CD4-positive, alpha-beta memory T cell (primary cell): ENCODE measurements around the gene DONSON. TPM values are rescaled to one million over a fixed set of nuclear protein-coding genes. Genes with fewer than 3 reads are reported as not detected.
A peak's percentile ranks its signal among the peaks of the same experiment; 100 is the strongest.

Source experiments
- CTCF ChIA-PET: fragments of 350-600 bp; sonication (Branson Sonifier 250); formaldehyde crosslinking; loops from one replicate; lab custom pipeline; 2021; ENCODE audit warnings: inconsistent platforms; ENCODE audit not compliant: partially characterized antibody; lab: Charles Lee
- POLR2A ChIA-PET: fragments of 350-600 bp; sonication (Branson Sonifier 250); formaldehyde crosslinking; loops from one replicate; lab custom pipeline; 2021; ENCODE audit not compliant: partially characterized antibody; lab: Charles Lee
- DNase-seq, 5 donors: peaks; one replicate each; pipeline versions ENCODE4 v3.0.0 to v3.0.0-alpha.2; 2020 to 2022; ENCODE audit warnings: mixed read lengths in 1 of 5
- H3K27ac ChIP-seq: one replicate; pipeline ENCODE4 v1.7.0; 2013; ENCODE audit warnings: low read depth, low read length
- H3K27me3 ChIP-seq: 2 replicates; pipeline ENCODE4 v1.7.0; 2013; ENCODE audit warnings: mild to moderate bottlenecking, low read length, moderate library complexity; ENCODE audit not compliant: insufficient read depth
- H3K36me3 ChIP-seq: 2 replicates; pipeline ENCODE4 v1.7.0; 2013; ENCODE audit warnings: mild to moderate bottlenecking, low read length, moderate library complexity; ENCODE audit not compliant: insufficient read depth
- H3K4me1 ChIP-seq: 2 replicates; pipeline ENCODE4 v1.7.0; 2013; ENCODE audit warnings: mild to moderate bottlenecking, low read length, moderate library complexity; ENCODE audit not compliant: insufficient read depth
- H3K4me3 ChIP-seq, 2 donors: one replicate each; pipeline ENCODE4 v1.7.0; 2013; ENCODE audit warnings: low read length in 2 of 2, mild to moderate bottlenecking in 1 of 2
- H3K9me3 ChIP-seq, 2 donors: one replicate each; pipeline ENCODE4 v1.7.0; 2013; ENCODE audit warnings: low read length in 2 of 2, control low read depth in 1 of 2; ENCODE audit not compliant: control insufficient read depth in 1 of 2
- H3K27ac Mint-ChIP-seq, 7 donors: one replicate each; pipeline ENCODE4 v1.8.0; 2020 to 2021; ENCODE audit warnings: mixed read lengths in 7 of 7, mild to moderate bottlenecking in 6 of 7, inconsistent platforms in 3 of 7, moderate library complexity in 3 of 7
- H3K27me3 Mint-ChIP-seq, 2 donors: one replicate each; pipeline ENCODE4 v1.8.0; 2020 to 2021; ENCODE audit warnings: mixed read lengths in 2 of 2
- H3K36me3 Mint-ChIP-seq, 2 donors: one replicate each; pipeline ENCODE4 v1.8.0; 2020 to 2021; ENCODE audit warnings: mixed read lengths in 2 of 2, inconsistent platforms in 1 of 2, mild to moderate bottlenecking in 1 of 2
- H3K4me1 Mint-ChIP-seq, 4 donors: one replicate each; pipeline ENCODE4 v1.8.0; 2020 to 2021; ENCODE audit warnings: mixed read lengths in 4 of 4, mild to moderate bottlenecking in 1 of 4
- H3K4me3 Mint-ChIP-seq, 8 donors: one replicate each; pipeline ENCODE4 v1.8.0; 2020 to 2021; ENCODE audit warnings: mixed read lengths in 8 of 8, mild to moderate bottlenecking in 7 of 8, moderate library complexity in 6 of 8, inconsistent platforms in 3 of 8
- H3K9me3 Mint-ChIP-seq, 8 donors: one replicate each; pipeline ENCODE4 v1.8.0; 2020 to 2021; ENCODE audit warnings: mixed read lengths in 8 of 8, mild to moderate bottlenecking in 5 of 8, inconsistent platforms in 3 of 8, moderate library complexity in 1 of 8
- intact Hi-C: fragments of 100-400 bp; cut with micrococcal nuclease; formaldehyde crosslinking; loops from one replicate; pipeline ENCODE4 v1.15.1; 2023
- polyA plus RNA-seq, 2 donors: library from polyadenylated mRNA; unstranded; fragments of 300-500 nt; fragmentation: Illumina TruSeq; gene quantifications; one replicate each; pipeline ENCODE4 v1.2.3, GENCODE V29; 2021
- total RNA-seq, 2 experiments: library from RNA; stranded (reverse); gene quantifications; one replicate each; pipeline ENCODE4 v1.2.3, GENCODE V29; 2021

The DONSON gene
- total and polyA plus RNA-seq, 4 experiments from 2014 or later = 2.2 to 13.7 (median 7.5) TPM

DNA sequence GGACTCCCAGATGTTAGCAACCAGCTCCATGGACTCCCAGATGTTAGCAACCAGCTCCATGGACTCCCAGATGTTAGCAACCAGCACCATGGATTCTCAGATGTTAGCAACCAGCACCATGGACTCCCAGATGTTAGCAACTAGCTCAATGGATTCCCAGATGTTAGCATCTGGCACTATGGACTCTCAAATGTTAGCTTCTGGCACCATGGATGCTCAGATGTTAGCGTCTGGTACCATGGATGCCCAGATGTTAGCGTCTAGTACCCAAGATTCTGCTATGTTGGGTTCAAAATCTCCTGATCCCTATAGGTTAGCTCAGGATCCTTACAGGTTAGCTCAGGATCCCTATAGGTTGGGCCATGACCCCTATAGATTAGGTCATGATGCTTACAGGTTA, 36.8 kb downstream of the DONSON start:
- peaks cover 83% of the 10 kb centered on the region for H3K36me3 ChIP-seq
- H3K4me3 ChIP-seq = no peak overlapping the region
- H3K27me3 ChIP-seq = no peaks in the 10 kb centered on the region
- H3K27ac ChIP-seq = no peak overlapping the region
- no peaks in the 10 kb centered on the region for H3K9me3 Mint-ChIP-seq
- intact Hi-C loops = loop anchor here (2.0 kb wide), 1 partner anchor 17 kb away; no protein-coding TSS in a partner anchor
- H3K27me3 Mint-ChIP-seq = no peaks in the 10 kb centered on the region
- no peak overlapping the region for H3K4me3 Mint-ChIP-seq
- H3K4me1 Mint-ChIP-seq = peaks cover 25 to 50% (median 40%) of the 10 kb centered on the region in 4 donors
- POLR2A ChIA-PET = interaction anchor here (0.7 to 2.2 kb wide), 7 partner anchors 8 to 73 kb away, joined by 3 to 17 read pairs (median 4); partner anchors contain the start of genes DONSON, GART and SON
- no peak for DNase-seq
- no peaks in the 10 kb centered on the region for H3K9me3 ChIP-seq
- H3K27ac Mint-ChIP-seq = peak overlapping the region in 1 of 7 donors; percentile 78
- CTCF ChIA-PET = interaction anchor here (0.5 to 1.2 kb wide), 5 partner anchors 19 to 190 kb away, joined by 3 read pairs; no protein-coding TSS in a partner anchor
- H3K36me3 Mint-ChIP-seq = peaks cover 57 to 82% of the 10 kb centered on the region in 2 donors
- peaks cover 36% of the 10 kb centered on the region for H3K4me1 ChIP-seq

DNA sequence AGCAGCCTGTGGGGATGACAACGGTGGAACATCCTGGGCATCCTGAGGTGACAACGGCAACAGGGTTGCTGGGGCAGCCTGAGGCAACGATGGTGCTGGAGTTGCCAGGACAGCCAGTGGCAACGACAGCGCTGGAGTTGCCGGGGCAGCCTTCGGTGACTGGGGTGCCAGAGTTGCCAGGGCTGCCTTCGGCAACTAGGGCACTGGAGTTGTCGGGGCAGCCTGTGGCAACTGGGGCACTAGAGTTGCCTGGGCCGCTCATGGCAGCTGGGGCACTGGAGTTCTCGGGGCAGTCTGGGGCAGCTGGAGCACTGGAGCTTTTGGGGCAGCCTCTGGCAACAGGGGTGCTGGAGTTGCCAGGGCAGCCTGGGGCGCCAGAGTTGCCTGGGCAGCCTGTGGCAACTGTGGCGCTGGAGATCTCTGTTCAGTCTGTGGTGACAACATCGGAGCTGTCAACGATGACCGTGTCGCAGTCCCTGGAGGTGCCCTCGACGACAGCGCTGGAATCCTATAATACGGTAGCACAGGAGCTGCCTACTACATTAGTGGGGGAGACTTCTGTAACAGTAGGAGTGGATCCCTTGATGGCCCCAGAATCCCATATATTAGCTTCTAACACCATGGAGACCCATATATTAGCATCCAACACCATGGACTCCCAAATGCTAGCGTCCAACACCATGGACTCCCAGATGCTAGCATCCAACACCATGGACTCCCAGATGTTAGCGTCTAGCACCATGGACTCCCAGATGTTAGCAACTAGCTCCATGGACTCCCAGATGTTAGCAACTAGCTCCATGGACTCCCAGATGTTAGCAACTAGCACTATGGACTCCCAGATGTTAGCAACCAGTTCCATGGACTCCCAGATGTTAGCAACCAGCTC, 37.5 kb downstream of the DONSON start:
- Histone ChIP-seq H3K4me3 (no peak overlapping the region), H3K27me3 (no peaks in the 10 kb centered on the region), H3K36me3 (peaks cover 82% of the 10 kb centered on the region), H3K9me3 (no peaks in the 10 kb centered on the region), H3K27ac (no peak overlapping the region), H3K4me1 (peaks cover 36% of the 10 kb centered on the region)
- Mint-ChIP-seq H3K27me3 (no peaks in the 10 kb centered on the region), H3K36me3 (peaks cover 52 to 77% of the 10 kb centered on the region in 2 donors), H3K4me3 (no peak overlapping the region), H3K9me3 (no peaks in the 10 kb centered on the region), H3K27ac (peak overlapping the region in 1 of 7 donors; percentile 38), H3K4me1 (peaks cover 22 to 47% (median 36%) of the 10 kb centered on the region in 4 donors)
- DNase-seq = peak in 1 of 5 donors; percentile 28
- ChIA-PET POLR2A (interaction anchor here (0.7 to 2.2 kb wide), 6 partner anchors 7 to 72 kb away, joined by 3 to 17 read pairs (median 4); partner anchors contain the start of genes DONSON, GART and SON), CTCF (interaction anchor here (0.5 to 1.2 kb wide), 5 partner anchors 20 to 189 kb away, joined by 3 read pairs; no protein-coding TSS in a partner anchor)
- intact Hi-C loops = no loop called here

DNA sequence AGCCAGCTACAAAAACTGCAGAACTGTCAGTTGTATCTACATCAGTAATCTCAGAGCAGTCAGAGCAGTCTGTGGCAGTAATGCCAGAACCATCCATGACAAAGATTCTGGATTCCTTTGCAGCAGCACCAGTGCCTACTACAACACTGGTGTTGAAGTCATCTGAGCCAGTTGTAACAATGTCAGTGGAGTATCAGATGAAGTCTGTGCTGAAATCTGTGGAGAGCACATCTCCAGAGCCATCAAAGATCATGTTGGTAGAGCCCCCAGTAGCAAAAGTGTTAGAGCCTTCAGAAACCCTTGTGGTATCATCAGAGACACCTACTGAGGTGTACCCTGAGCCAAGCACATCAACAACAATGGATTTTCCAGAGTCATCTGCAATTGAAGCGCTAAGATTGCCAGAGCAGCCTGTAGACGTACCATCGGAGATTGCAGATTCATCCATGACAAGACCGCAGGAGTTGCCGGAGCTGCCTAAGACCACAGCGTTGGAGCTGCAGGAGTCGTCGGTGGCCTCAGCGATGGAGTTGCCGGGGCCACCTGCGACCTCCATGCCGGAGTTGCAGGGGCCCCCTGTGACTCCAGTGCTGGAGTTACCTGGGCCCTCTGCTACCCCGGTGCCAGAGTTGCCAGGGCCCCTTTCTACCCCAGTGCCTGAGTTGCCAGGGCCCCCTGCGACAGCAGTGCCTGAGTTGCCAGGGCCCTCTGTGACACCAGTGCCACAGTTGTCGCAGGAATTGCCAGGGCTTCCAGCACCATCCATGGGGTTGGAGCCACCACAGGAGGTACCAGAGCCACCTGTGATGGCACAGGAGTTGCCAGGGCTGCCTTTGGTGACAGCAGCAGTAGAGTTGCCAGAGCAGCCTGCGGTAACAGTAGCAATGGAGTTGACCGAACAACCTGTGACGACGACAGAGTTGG, 38.4 kb downstream of the DONSON start:
- H3K36me3 ChIP-seq = peaks cover 73% of the 10 kb centered on the region
- H3K9me3 Mint-ChIP-seq = no peaks in the 10 kb centered on the region
- no peaks in the 10 kb centered on the region for H3K27me3 Mint-ChIP-seq
- peaks cover 26 to 46% (median 35%) of the 10 kb centered on the region in 4 donors for H3K4me1 Mint-ChIP-seq
- POLR2A ChIA-PET = interaction anchor here (1.2 to 1.9 kb wide), 2 partner anchors 8 to 70 kb away, joined by 4 read pairs; partner anchors contain the start of gene GART
- CTCF ChIA-PET = interaction anchor here (1.2 to 1.4 kb wide), 2 partner anchors 21 to 56 kb away, joined by 3 read pairs; no protein-coding TSS in a partner anchor
- no peak overlapping the region for H3K4me3 ChIP-seq
- H3K27ac Mint-ChIP-seq = peak overlapping the region in 1 of 7 donors; percentile 68
- peaks cover 48 to 68% of the 10 kb centered on the region in 2 donors for H3K36me3 Mint-ChIP-seq
- intact Hi-C loops = loop anchor here (10.0 kb wide), 1 partner anchor 165 kb away; no protein-coding TSS in a partner anchor
- H3K4me1 ChIP-seq = peaks cover 36% of the 10 kb centered on the region
- H3K27me3 ChIP-seq = no peaks in the 10 kb centered on the region
- DNase-seq = no peak
- no peaks in the 10 kb centered on the region for H3K9me3 ChIP-seq
- no peak overlapping the region for H3K4me3 Mint-ChIP-seq
- no peak overlapping the region for H3K27ac ChIP-seq

DNA sequence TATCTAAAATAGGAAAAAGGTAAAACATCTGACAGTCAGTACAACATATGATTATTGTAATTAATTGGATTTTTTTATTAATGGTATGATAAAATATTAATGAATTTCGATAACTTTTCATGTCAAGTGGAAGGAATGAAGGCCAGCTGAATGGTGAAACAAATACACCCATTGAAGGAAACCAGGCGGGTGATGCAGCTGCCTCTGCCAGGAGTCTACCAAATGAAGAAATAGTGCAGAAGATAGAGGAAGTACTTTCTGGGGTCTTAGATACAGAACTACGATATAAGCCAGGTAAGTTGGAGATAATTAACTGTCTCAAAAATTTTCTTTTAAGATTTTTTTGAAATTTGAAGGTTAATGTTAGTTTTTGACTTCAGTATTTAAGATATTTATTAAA, 42.4 kb downstream of the DONSON start:
- intact Hi-C loops = loop anchor here (10.0 kb wide), 1 partner anchor 161 kb away; no protein-coding TSS in a partner anchor
- ChIA-PET POLR2A (interaction anchor here (1.1 to 2.1 kb wide), 2 partner anchors 43 to 221 kb away, joined by 3 to 9 read pairs; partner anchors contain the start of genes DONSON and IFNAR1), CTCF (no interaction called here)
- Mint-ChIP-seq H3K27me3 (no peaks in the 10 kb centered on the region), H3K4me3 (peak overlapping the region in 5 of 8 donors; percentile 23 to 100 (median 99)), H3K36me3 (peaks cover 23 to 67% of the 10 kb centered on the region in 2 donors), H3K4me1 (peaks cover 21 to 56% (median 38%) of the 10 kb centered on the region in 4 donors), H3K9me3 (peaks cover 0 to 4% (median 0%) of the 10 kb centered on the region in 8 donors), H3K27ac (peak overlapping the region in 2 of 7 donors; percentile 19 to 66)
- Histone ChIP-seq H3K9me3 (no peaks in the 10 kb centered on the region), H3K4me3 (no peak overlapping the region), H3K36me3 (peaks cover 36% of the 10 kb centered on the region), H3K27me3 (no peaks in the 10 kb centered on the region), H3K4me1 (peaks cover 44% of the 10 kb centered on the region), H3K27ac (no peak overlapping the region)
- no peak for DNase-seq

DNA sequence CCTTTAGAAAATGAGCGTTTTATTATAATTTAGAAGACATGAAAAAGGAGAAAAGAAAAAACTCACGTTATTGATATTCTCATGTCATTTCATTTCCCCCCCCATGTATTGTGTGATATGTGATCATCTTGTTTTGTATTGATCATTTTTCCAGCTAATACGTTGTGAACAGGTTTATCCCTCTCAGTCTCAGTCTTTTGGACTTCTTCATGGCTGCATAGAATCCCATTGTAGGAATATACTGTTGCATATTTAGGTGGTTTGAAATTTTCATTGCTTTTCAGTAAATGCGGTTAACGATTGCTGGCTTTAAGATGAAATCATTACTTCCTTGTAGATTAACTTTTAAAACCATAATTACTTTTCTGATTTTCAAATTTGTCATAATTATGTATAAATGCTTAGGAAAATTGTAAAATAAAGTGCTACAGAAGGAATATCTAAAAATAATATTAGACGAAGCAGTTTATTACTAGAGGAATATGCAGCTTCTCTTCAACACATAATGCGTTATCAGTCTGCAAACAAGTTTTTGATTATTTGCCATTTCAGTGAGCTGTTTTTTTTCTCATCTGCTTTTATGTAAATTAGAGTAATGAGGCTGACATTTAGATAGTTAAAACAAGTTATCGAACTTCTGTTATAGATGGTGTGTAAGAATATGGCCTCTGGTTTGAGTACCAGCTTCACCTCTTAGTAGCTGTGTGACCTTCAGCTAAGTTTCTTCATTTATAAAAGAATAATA, 43.9 kb downstream of the DONSON start:
- no peaks in the 10 kb centered on the region for H3K9me3 ChIP-seq
- DNase-seq = no peak
- ChIA-PET CTCF (interaction anchor here (0.7 to 1.8 kb wide), 4 partner anchors 13 to 183 kb away, joined by 3 to 6 read pairs (median 4); no protein-coding TSS in a partner anchor), POLR2A (interaction anchor here (1.6 to 4.3 kb wide), 5 partner anchors 7 to 65 kb away, joined by 5 to 48 read pairs (median 15); partner anchors contain the start of genes DONSON and TMEM50B)
- Mint-ChIP-seq H3K36me3 (peaks cover 16 to 54% of the 10 kb centered on the region in 2 donors), H3K27ac (peak overlapping the region; percentile 54 to 100 (median 100)), H3K27me3 (no peaks in the 10 kb centered on the region), H3K4me1 (peaks cover 29 to 64% (median 42%) of the 10 kb centered on the region in 4 donors), H3K9me3 (peaks cover 0 to 4% (median 0%) of the 10 kb centered on the region in 8 donors), H3K4me3 (peak overlapping the region; percentile 96 to 100 (median 98))
- no peaks in the 10 kb centered on the region for H3K27me3 ChIP-seq
- intact Hi-C loops = loop anchor here (2.0 to 10.0 kb wide), 3 partner anchors 14 to 1503 kb away; partner anchors contain the start of gene RUNX1
- H3K27ac ChIP-seq = peak overlapping the region; percentile 99
- H3K4me1 ChIP-seq = peaks cover 56% of the 10 kb centered on the region
- H3K4me3 ChIP-seq = peak overlapping the region; percentile 77 to 87
- peaks cover 21% of the 10 kb centered on the region for H3K36me3 ChIP-seq
